Retinal pigment epithelial cell (primary cell): Measurements from ENCODE around the gene SLC10A7.

ENCODE experiments used
- DNase-seq: peaks from one replicate; pipeline ENCODE4 v3.0.0-alpha.2; 2010; ENCODE audit warnings: low read depth
- H3K4me3 ChIP-seq: 2 replicates; pipeline ENCODE4 v1.5.1; 2011; ENCODE audit warnings: mild to moderate bottlenecking, low read length, control low read depth, moderate library complexity
- TF ChIP-seq, protein P1 (sequence below): conservative IDR thresholded peaks from 2 replicates; pipeline ENCODE4 v1.5.1; 2011; ENCODE audit warnings: low read depth, low read length, control low read depth, inconsistent platforms

SLC10A7 gene

GRCh38 chr4:146349306-146349705, 172.4 kb downstream of the SLC10A7 start:
- DNase-seq: peak; percentile 17
- TF ChIP-seq, protein P1, sequence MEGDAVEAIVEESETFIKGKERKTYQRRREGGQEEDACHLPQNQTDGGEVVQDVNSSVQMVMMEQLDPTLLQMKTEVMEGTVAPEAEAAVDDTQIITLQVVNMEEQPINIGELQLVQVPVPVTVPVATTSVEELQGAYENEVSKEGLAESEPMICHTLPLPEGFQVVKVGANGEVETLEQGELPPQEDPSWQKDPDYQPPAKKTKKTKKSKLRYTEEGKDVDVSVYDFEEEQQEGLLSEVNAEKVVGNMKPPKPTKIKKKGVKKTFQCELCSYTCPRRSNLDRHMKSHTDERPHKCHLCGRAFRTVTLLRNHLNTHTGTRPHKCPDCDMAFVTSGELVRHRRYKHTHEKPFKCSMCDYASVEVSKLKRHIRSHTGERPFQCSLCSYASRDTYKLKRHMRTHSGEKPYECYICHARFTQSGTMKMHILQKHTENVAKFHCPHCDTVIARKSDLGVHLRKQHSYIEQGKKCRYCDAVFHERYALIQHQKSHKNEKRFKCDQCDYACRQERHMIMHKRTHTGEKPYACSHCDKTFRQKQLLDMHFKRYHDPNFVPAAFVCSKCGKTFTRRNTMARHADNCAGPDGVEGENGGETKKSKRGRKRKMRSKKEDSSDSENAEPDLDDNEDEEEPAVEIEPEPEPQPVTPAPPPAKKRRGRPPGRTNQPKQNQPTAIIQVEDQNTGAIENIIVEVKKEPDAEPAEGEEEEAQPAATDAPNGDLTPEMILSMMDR: no peak
- no peak overlapping the region for H3K4me3 ChIP-seq

- H3K4me3 ChIP-seq: no peak overlapping the region
- TF ChIP-seq, protein P1: no peak
- no peak for DNase-seq
These were observed 173.9 kb downstream of the SLC10A7 start for GRCh38 chr4:146347822-146348221.

DNA sequence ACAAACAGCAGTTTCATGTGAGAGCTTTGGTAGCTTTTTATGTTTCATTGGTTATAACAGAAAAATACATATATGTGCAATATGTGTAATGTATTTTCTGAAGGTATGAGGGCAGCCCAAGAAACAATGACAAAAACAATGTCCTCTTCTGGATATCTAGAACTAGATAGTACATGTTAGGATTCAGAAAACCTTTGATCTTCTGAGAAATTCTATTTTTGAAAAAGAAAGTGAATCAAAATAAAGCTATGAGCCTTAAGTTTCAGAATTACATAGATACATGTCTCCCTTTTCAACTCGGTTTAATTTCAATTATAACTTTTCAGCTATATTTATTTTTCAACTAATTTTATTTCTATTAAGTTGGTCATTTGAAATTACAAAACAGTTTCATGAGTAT, 175.5 kb downstream of the SLC10A7 start:
- H3K4me3 ChIP-seq: no peak overlapping the region
- TF ChIP-seq, protein P1: no peak
- DNase-seq: no peak

DNA sequence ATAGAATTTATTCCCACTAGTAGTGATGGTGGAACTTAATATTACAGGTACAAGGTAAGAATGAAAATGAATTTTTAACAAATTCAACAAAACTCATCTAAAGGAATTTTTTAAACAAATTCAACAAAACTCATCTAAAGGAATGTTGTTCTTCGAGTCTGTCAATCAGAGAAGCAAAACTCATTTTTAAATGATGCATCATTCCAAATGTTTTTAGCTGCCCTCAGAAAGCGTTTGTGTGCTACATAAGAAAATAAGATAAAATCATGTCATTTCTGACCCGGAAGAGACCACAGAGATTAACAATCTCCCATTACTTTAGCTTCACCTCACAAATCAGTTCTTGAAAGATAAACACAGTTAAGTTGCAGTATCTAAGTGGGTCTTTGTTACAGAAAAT, 178.0 kb downstream of the SLC10A7 start:
- no peak overlapping the region for H3K4me3 ChIP-seq
- no peak for DNase-seq
- TF ChIP-seq, protein P1: no peak

DNA sequence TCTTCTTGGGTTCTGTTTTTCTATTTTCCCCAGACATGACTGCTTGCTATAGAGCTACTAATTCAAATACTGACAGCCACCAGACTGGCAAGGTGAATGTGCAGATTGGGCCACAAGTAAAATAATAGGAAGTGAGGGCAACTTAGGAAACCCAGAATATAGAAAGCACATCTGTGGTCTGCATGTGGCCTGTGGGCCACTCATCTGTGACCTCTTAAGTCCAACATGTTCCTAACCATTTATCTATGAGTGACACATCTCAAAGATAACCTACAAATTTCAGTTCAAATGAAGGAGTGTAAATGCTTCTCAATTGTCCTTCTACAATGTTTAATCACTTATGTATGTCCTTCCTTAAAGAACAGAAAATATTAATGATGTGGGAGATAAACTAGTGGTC, 178.5 kb downstream of the SLC10A7 start:
- TF ChIP-seq, protein P1: no peak
- DNase-seq: no peak
- H3K4me3 ChIP-seq: no peak overlapping the region

DNA sequence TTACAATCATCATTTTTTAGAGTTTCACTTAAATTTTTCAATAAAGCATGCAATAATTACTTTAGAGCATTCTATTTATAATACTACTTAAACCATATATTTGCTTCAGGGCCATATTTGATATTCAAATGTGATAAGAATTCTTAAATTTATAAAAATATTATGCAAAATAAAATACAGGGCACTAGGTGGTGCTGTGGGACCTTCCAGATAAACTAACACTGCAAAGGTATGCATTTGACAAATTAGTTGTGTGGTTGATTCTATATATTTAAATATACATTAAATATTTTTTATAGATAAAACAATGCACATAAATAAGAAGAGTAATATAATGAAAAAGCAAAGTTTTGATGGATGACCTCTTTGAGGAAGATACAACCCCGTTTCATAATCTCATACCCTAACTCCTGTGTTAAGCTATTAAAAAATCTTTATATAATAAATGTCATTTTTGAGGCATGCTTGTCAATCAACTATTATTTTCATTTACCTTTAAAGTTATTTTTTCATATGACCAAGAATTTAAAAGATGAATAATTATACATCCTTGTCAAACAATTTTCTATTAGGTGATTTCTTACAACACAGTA, 179.0 kb downstream of the SLC10A7 start:
- H3K4me3 ChIP-seq: no peak overlapping the region
- no peak for DNase-seq
- TF ChIP-seq, protein P1: peak; percentile 56

GRCh38 chr4:146340798-146341197, 180.9 kb downstream of the SLC10A7 start:
- TF ChIP-seq, protein P1: peak; percentile 51
- DNase-seq: peak; percentile 6
- no peak overlapping the region for H3K4me3 ChIP-seq
